ENCODE results near the gene FOXD2.

The FOXD2 gene

DNA sequence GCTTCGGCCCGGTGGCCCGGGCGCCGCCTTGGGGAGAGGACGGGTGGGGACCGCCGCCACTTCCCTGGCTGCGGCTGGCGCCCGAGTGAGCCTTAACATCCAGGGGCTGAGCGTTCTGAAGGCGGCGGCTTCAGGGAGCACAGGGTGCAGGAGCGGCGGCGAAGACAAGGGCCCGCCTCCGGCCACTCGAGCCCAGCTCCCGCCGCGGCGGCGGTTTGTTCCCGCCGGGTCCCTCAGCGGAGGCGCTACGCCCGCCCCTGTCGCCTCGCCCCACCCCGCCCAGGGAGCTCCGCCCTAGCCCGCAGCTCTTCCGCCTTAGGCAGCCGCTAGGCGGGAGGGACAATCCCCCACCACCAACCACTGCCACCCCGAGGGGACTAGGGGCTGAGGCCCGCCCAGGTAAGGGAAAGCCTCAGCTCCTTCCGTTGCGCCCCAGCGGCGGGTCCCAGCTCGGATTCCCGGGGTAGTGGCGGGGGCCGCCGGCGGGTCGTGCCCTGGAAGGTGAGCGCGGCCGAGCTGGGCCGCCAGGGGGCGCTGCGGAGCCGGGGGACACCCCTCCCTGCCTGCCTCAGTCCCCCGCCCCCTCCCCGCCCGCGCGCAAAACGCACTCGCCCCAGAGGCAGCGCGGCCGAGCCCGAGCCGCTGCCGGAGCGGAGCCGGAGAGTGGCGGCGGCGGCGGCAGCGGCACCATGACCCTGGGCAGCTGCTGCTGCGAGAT is at the start of gene FOXD2:
Gene FOXD2 (plus strand): TSS at position 598 of the 718 bp plus-strand sequence. CDS start 92 bp downstream, at position 690.
- H3K4me3 ChIP-seq (ENCODE audit: low read length): peak within 1 kb of the TSS; percentile 65
- TF ChIP-seq ZNF274 (IDR thresholded peaks at IDR 0.05; ENCODE audit: low read depth, low read length): no peak

- TF ChIP-seq ZNF274 (IDR thresholded peaks at IDR 0.05; ENCODE audit: low read depth, low read length): no peak
- no peak overlapping the region for H3K4me3 ChIP-seq (ENCODE audit: low read length)
These were observed 49.0 kb upstream of the FOXD2 start for GRCh38 chr1:47388891-47389238.

DNA sequence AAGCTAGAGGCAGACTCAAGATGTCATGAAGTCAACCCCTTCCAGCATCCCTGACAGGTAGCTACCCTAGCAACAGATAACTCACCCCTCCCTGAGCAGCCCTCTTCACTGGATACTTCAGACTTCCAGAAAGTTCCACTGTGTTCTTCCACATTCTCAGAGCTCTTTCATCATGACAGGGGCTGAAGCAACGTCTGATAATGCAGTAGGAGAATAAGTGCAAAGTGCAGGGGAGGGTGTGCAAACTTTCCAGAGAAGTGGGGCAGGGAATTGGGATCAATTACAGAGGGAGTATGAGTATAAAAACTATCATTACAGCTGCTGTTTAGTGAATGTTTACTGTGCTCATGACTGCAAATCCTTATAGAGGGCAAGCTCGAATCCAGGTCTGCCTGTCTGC is 48.1 kb upstream of the FOXD2 start:
- TF ChIP-seq ZNF274 (IDR thresholded peaks at IDR 0.05; ENCODE audit: low read depth, low read length): no peak
- no peak overlapping the region for H3K4me3 ChIP-seq (ENCODE audit: low read length)

DNA sequence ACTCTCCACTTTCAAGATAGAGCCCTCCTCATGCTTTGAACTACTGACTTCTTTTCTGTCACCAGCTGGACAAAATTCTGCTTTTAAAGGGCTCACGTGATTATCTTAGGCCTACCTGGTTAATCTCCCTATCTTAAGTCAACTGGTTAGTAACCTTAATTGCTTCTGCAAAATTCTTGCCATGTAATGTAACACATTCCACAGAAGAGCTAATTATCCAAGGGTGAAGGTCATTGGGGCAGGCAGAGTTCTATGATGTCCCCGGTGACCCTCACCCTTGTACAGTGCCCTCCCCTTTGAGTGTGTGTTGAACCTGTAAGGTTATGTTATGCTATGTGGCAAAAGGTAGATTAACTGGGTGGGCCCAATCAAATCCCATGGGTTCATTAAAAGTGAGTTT is 47.0 kb upstream of the FOXD2 start:
- H3K4me3 ChIP-seq (ENCODE audit: low read length): no peak overlapping the region
- TF ChIP-seq ZNF274 (IDR thresholded peaks at IDR 0.05; ENCODE audit: low read depth, low read length): no peak

GRCh38 chr1:47393141-47393540 is 44.7 kb upstream of the FOXD2 start:
- no peak for TF ChIP-seq ZNF274 (IDR thresholded peaks at IDR 0.05; ENCODE audit: low read depth, low read length)
- no peak overlapping the region for H3K4me3 ChIP-seq (ENCODE audit: low read length)

GRCh38 chr1:47395433-47395832 is 42.4 kb upstream of the FOXD2 start:
- TF ChIP-seq ZNF274 (IDR thresholded peaks at IDR 0.05; ENCODE audit: low read depth, low read length): no peak

DNA sequence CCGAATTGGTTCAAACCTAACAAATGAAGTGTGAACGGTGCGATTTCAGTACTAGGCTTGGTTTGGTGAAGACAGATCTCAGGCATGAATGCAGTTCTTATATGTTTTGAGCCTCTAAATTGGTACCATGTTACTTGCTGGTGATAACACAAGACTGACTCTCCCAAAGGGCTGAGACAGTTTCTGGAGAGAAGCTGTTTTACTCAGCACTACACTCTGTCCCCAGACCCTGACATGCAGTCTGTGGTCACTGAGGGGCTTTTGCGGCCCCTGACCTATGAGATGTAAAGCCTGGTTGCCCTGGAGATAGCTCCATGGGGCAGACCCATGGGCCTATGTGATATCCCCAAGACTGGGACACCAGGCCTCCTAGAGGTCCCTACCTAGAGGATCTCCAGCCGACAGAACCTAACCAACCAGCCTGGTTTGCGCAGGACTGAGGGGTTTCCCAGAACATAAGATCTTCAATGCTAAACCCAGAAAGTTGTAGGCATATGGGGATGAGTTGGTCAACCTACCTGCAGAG is 41.1 kb upstream of the FOXD2 start:
- TF ChIP-seq ZNF274 (IDR thresholded peaks at IDR 0.05; ENCODE audit: low read depth, low read length): no peak
- H3K4me3 ChIP-seq (ENCODE audit: low read length): no peak overlapping the region

More at GRCh38 chr1:47395433-47395832, 42.4 kb upstream of the FOXD2 start:
- H3K4me3 ChIP-seq (ENCODE audit: low read length): no peak overlapping the region

- no peak overlapping the region for H3K4me3 ChIP-seq (ENCODE audit: low read length)
- TF ChIP-seq ZNF274 (IDR thresholded peaks at IDR 0.05; ENCODE audit: low read depth, low read length): no peak
These were observed 38.6 kb upstream of the FOXD2 start for GRCh38 chr1:47399138-47399845.

DNA sequence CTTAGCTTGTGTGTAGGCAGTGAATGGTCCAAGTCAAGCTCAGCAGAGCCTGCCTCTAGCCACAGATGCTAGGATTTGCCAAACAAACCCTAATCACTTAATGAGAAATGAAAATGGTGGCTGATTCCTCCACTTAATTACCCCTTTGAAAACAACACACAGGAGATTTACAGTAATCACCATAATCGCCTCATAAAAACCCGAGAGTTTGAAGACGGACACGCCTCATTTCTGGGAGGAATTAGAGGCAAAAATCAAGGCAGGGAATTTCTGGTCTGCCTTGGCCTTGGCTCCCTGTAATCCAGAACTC is 38.0 kb upstream of the FOXD2 start:
- no peak for TF ChIP-seq ZNF274 (IDR thresholded peaks at IDR 0.05; ENCODE audit: low read depth, low read length)
- no peak overlapping the region for H3K4me3 ChIP-seq (ENCODE audit: low read length)

- TF ChIP-seq ZNF274 (IDR thresholded peaks at IDR 0.05; ENCODE audit: low read depth, low read length): no peak
- H3K4me3 ChIP-seq (ENCODE audit: low read length): no peak overlapping the region
These were observed 36.1 kb upstream of the FOXD2 start for GRCh38 chr1:47401761-47402160.

DNA sequence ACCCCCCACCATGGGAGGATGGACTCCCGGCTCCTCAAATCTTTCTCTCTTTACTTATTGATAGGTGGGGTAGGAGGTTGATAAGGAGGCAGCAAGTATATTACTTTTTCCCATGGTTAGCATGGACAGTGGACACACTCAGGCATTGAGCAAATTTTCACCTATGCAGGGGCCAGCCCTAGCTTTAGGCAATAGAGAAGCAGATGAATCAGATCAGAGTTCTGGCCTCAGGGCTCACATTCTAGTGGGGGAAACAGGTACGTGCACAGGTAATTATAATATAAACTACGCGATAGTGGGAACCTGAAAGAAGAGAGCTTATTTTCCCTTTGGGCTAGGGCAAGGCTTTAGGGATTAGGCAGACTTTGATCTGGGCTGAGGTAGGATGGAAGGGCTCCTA is 35.3 kb upstream of the FOXD2 start:
- H3K4me3 ChIP-seq (ENCODE audit: low read length): no peak overlapping the region
- TF ChIP-seq ZNF274 (IDR thresholded peaks at IDR 0.05; ENCODE audit: low read depth, low read length): no peak

DNA sequence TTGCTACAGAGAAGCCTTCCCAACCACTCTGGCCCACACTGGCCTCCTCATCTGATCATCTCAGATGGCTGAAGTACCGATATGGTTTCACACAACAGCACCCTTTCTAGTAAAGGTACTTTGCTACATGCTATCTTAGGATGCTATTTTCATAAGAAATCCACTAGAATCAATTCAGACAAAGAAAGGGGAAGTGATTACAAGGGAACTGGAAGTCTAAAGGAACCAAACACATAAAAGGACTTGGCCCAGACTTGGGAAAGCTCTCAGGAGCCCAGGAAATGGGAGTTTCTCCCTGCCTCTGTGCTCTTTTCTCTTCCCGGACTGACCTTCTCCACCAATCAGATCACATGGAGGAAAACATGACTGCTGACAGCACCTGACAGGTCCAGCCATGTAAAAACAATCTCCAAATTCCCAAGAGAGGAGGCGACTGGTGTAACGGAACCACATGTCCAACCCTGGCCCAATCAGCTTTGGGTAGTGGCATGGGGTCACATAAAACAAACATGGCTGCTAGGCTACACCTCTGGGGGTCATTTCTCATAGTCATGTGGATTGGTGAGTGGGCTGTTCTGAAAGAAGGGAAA is 34.4 kb upstream of the FOXD2 start:
- no peak overlapping the region for H3K4me3 ChIP-seq (ENCODE audit: low read length)

GRCh38 chr1:47405697-47406096 is 32.1 kb upstream of the FOXD2 start:
- TF ChIP-seq ZNF274 (IDR thresholded peaks at IDR 0.05; ENCODE audit: low read depth, low read length): no peak

More for the DNA sequence above, 34.4 kb upstream of the FOXD2 start:
- TF ChIP-seq ZNF274 (IDR thresholded peaks at IDR 0.05; ENCODE audit: low read depth, low read length): no peak

GRCh38 chr1:47406966-47407365 is 30.9 kb upstream of the FOXD2 start:
- no peak for TF ChIP-seq ZNF274 (IDR thresholded peaks at IDR 0.05; ENCODE audit: low read depth, low read length)
- H3K4me3 ChIP-seq (ENCODE audit: low read length): no peak overlapping the region

More at GRCh38 chr1:47405697-47406096, 32.1 kb upstream of the FOXD2 start:
- no peak overlapping the region for H3K4me3 ChIP-seq (ENCODE audit: low read length)

- TF ChIP-seq ZNF274 (IDR thresholded peaks at IDR 0.05; ENCODE audit: low read depth, low read length): no peak
- H3K4me3 ChIP-seq (ENCODE audit: low read length): no peak overlapping the region
These were observed 30.4 kb upstream of the FOXD2 start for GRCh38 chr1:47407481-47407880.

All from GM08714 (cell line).